ENCODE data around the gene BCL2A1.
"Not testable (repeated sequence)": the region's sequence is repeated elsewhere in the genome, so short reads cannot be mapped to it uniquely, and the experiment has no call there.

The BCL2A1 gene

GRCh38 chr15:79966634-79967297, 4.2 kb downstream of the BCL2A1 start:
- ATAC-seq (ENCODE audit: low read depth): no peak
- no peak for TF ChIP-seq CTCF (IDR thresholded peaks at IDR 0.05; ENCODE audit: poor library complexity, severe bottlenecking)
- H3K27ac ChIP-seq (ENCODE audit: poor library complexity, severe bottlenecking): no peak overlapping the region
- H3K27me3 ChIP-seq (ENCODE audit: insufficient read depth, poor library complexity, severe bottlenecking): no peaks in the 10 kb centered on the region
- H3K36me3 ChIP-seq (ENCODE audit: low read depth): no peaks in the 10 kb centered on the region
- H3K4me1 ChIP-seq (ENCODE audit: insufficient read depth, poor library complexity, severe bottlenecking): peaks cover 8% of the 10 kb centered on the region
- H3K9me3 ChIP-seq (ENCODE audit: severe bottlenecking): no peaks in the 10 kb centered on the region
- DNase-seq (ENCODE audit: low spot score): no peak
- no peak overlapping the region for H3K4me3 ChIP-seq (ENCODE audit: severe bottlenecking)

- H3K4me3 ChIP-seq (ENCODE audit: severe bottlenecking): no peak overlapping the region
- peaks cover 3% of the 10 kb centered on the region for H3K4me1 ChIP-seq (ENCODE audit: insufficient read depth, poor library complexity, severe bottlenecking)
- H3K9me3 ChIP-seq (ENCODE audit: severe bottlenecking): no peaks in the 10 kb centered on the region
- no peak for ATAC-seq (ENCODE audit: low read depth)
- H3K27ac ChIP-seq (ENCODE audit: poor library complexity, severe bottlenecking): no peak overlapping the region
- no peak for TF ChIP-seq CTCF (IDR thresholded peaks at IDR 0.05; ENCODE audit: poor library complexity, severe bottlenecking)
- no peak for DNase-seq (ENCODE audit: low spot score)
- no peaks in the 10 kb centered on the region for H3K27me3 ChIP-seq (ENCODE audit: insufficient read depth, poor library complexity, severe bottlenecking)
- H3K36me3 ChIP-seq (ENCODE audit: low read depth): no peaks in the 10 kb centered on the region
Observed at GRCh38 chr15:79965846-79966630, 5.0 kb downstream of the BCL2A1 start.

- no peak overlapping the region for H3K27ac ChIP-seq (ENCODE audit: poor library complexity, severe bottlenecking)
- H3K4me3 ChIP-seq (ENCODE audit: severe bottlenecking): no peak overlapping the region
- no peak for DNase-seq (ENCODE audit: low spot score)
- no peaks in the 10 kb centered on the region for H3K36me3 ChIP-seq (ENCODE audit: low read depth)
- no peaks in the 10 kb centered on the region for H3K27me3 ChIP-seq (ENCODE audit: insufficient read depth, poor library complexity, severe bottlenecking)
- TF ChIP-seq CTCF (IDR thresholded peaks at IDR 0.05; ENCODE audit: poor library complexity, severe bottlenecking): no peak
- H3K9me3 ChIP-seq (ENCODE audit: severe bottlenecking): no peaks in the 10 kb centered on the region
- no peaks in the 10 kb centered on the region for H3K4me1 ChIP-seq (ENCODE audit: insufficient read depth, poor library complexity, severe bottlenecking)
- no peak for ATAC-seq (ENCODE audit: low read depth)
Observed at GRCh38 chr15:79964232-79964805, 6.7 kb downstream of the BCL2A1 start.

GRCh38 chr15:79962921-79963320, 8.1 kb downstream of the BCL2A1 start:
- H3K36me3 ChIP-seq (ENCODE audit: low read depth): not testable (repeated sequence)

GRCh38 chr15:79962178-79962577, 8.8 kb downstream of the BCL2A1 start:
- Histone ChIP-seq H3K9me3 (ENCODE audit: severe bottlenecking) (no peaks in the 10 kb centered on the region), H3K27ac (ENCODE audit: poor library complexity, severe bottlenecking) (no peak overlapping the region), H3K4me1 (ENCODE audit: insufficient read depth, poor library complexity, severe bottlenecking) (no peaks in the 10 kb centered on the region), H3K4me3 (ENCODE audit: severe bottlenecking) (no peak overlapping the region), H3K27me3 (ENCODE audit: insufficient read depth, poor library complexity, severe bottlenecking) (no peaks in the 10 kb centered on the region), H3K36me3 (ENCODE audit: low read depth) (no peaks in the 10 kb centered on the region)
- TF ChIP-seq CTCF (IDR thresholded peaks at IDR 0.05; ENCODE audit: poor library complexity, severe bottlenecking): no peak
- ATAC-seq (ENCODE audit: low read depth): no peak
- DNase-seq (ENCODE audit: low spot score): no peak

More at GRCh38 chr15:79962921-79963320, 8.1 kb downstream of the BCL2A1 start:
- not testable (repeated sequence) for H3K27ac ChIP-seq (ENCODE audit: poor library complexity, severe bottlenecking); DNase-seq (ENCODE audit: low spot score); H3K9me3 ChIP-seq (ENCODE audit: severe bottlenecking); H3K4me3 ChIP-seq (ENCODE audit: severe bottlenecking); H3K4me1 ChIP-seq (ENCODE audit: insufficient read depth, poor library complexity, severe bottlenecking); H3K27me3 ChIP-seq (ENCODE audit: insufficient read depth, poor library complexity, severe bottlenecking); ATAC-seq (ENCODE audit: low read depth)
